Stimulated activated CD4-positive, alpha-beta T cell treated with anti-CD3 and anti-CD28 coated beads, Interleukin-4, amount 100 ng/mL, for 48 hours (primary cell): Measurements from ENCODE around the gene LEPROT.

Experiments used
- DNase-seq, 2 donors: peaks; one replicate each; pipeline ENCODE4 v3.0.0-alpha.2; 2020; ENCODE audit warnings: low read depth in 2 of 2

The LEPROT gene

DNA sequence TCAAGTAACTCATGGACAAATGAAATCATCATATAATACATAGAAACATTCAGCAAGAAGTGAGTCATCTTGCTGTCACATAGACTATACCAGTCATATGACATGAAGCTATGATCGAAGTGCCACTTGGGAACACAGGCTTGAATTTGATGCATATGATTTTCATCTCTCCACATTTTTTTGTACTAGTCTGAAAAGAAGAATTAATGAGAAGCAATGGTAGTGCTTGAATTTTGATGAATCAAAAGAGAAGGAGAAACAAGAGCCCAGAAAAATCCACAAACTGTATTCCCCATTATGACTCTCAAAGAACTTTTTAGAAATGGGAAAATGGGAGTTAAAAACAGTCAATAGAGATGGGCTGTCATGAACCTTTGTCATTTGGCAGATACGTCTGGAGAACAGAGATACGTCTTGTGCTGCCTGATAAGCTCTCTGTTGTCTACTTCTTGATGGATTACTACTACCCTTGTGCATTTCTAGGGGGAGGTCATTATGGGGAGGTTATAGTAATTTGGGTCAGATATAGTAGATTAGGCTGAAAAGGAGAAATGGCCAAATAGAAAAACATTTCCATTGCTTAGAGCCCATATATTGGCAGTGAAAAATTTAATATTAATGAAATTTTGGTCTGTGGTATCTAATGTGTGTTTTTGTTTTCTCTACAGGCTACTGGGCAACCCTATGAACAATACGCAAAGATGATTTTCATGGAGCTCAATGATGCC lies 8.0 kb upstream of the LEPROT start:
- DNase-seq, result no peak

- no peak for DNase-seq
Measured at GRCh38 chr1:65412984-65413375, 7.5 kb upstream of the LEPROT start.

- no peak for DNase-seq
Measured at GRCh38 chr1:65414538-65414937, 5.9 kb upstream of the LEPROT start.

DNA sequence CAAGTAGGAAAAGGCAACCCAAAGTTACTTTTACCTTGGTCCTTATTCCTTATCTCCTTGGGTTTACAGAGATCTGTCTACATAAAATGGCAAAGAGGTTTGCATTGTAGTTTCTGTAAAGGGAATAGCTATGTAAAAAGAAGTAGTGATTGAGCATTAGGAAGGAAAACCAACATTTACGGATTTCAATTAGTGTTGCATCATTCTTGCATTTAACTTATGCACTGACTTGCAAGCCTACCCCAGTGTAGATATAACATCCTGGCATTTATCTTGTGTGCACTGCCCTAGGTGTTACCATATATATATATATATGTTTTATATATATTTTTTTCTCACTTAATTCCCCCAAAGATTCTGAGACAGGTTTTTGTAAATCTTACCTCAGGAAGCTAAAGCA lies 3.7 kb upstream of the LEPROT start:
- DNase-seq, result no peak

- no peak for DNase-seq
Measured at GRCh38 chr1:65417729-65418128, 2.7 kb upstream of the LEPROT start.

DNA sequence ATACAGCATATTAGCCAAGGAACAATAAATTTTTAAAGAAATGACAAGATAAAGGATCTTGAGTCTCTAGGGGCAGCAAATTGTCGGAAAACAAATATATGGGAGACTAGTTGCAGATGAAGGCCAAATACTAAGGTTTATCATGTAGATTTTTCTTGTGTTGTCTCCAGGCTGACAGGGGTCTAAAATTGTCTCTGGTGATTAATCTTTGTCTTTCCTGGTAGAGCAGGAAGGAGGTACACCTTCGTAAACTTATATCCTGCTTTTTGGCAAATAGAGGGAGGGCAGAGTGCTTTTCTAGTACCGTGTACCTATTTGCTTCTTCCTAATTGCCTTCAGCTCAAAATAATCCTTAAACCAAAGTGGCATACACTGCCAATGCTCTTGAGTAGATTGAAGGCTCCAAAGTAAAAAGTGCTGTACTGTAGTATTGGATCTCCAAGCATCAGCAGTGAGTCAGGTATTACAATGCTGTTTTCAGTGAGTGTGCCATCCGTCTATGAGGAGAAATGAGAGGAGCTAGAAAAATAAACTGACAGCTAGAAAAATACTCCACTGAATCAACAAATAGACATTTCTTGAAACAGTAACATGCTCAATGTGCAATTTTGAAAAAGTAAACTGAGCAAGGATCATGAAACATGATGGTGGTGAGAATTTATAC lies 1.8 kb upstream of the LEPROT start:
- no peak for DNase-seq

GRCh38 chr1:65419681-65420589 lies 533 bp upstream of the LEPROT start:
- peak; percentile 98 for DNase-seq

GRCh38 chr1:65421351-65422025 lies 1.0 kb downstream of the LEPROT start:
- DNase-seq, result no peak

- DNase-seq, result no peak
Measured at GRCh38 chr1:65422241-65423203, 2.1 kb downstream of the LEPROT start.

- no peak for DNase-seq
Measured at GRCh38 chr1:65423884-65424572, 3.6 kb downstream of the LEPROT start.

- DNase-seq, result no peak
Measured at GRCh38 chr1:65424573-65424889, 4.1 kb downstream of the LEPROT start.

DNA sequence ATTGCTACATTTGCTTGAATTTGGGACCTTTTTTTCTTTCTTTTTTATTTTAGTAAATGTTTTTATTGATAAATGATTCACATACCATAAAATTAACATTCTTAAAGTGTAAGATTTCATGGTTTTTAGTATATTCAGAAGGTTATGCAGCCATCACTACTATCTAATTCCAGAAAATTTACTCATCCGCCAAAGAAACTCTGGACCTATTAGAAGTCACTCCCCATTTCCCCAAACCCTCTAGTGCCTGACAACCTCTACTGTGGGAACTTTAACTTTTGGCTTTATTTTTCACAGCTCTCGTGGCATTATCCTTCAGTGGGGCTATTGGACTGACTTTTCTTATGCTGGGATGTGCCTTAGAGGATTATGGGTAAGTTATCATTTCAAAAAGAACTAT lies 4.5 kb downstream of the LEPROT start:
- DNase-seq, result no peak

GRCh38 chr1:65425697-65426096 lies 5.2 kb downstream of the LEPROT start:
- DNase-seq, result no peak

GRCh38 chr1:65429078-65429477 lies 8.6 kb downstream of the LEPROT start:
- no peak for DNase-seq

- DNase-seq, result no peak
Measured at GRCh38 chr1:65429806-65430205, 9.3 kb downstream of the LEPROT start.

GRCh38 chr1:65431111-65431705 lies 10.7 kb downstream of the LEPROT start:
- DNase-seq, result no peak

DNA sequence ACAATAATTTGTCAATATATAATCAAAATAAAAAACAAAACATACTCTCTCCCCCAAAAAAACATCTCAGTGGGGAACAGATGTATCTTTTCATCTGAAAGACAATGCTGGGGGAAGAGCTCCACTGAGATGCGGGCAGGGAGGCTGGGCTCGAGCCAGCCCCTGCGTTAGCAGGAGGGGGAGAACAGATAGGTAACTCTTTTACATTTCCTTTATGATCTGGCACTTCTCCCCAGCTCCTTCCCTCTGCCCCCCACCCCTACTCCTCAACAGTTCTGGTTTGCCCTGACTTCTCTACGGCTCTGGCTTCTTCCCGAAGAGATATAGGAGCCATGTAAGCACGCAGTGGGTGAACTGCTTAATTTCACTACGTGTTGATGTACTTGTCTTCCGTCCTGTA lies 12.4 kb downstream of the LEPROT start:
- no peak for DNase-seq

GRCh38 chr1:65434255-65434654 lies 13.8 kb downstream of the LEPROT start:
- no peak for DNase-seq

- DNase-seq, result no peak
Measured at GRCh38 chr1:65434760-65435159, 14.3 kb downstream of the LEPROT start.

DNA sequence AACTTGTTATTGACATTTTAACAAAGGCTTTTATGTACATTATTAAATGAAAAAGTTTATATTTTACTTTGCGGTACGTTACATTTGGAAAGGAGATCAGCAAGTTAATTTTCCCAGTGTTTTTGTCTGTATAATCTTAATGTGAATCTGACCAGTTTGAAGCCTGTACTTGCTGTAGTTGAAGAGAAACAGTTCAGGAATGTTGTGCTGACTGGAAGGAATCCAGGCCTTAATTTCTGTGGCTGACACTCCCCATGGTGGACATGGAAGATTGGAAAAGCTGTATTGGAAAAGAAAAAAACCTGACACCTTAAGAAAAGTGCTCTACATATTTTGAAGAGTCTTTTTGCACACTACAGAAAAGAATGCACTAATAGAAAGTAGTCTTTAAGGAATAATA lies 15.5 kb downstream of the LEPROT start:
- DNase-seq, result no peak
